Measurements from ENCODE around the gene POLE2.

Gene POLE2

GRCh38 chr14:49692193-49692757 lies 4.3 kb upstream of the POLE2 start:
- H3K4me3 ChIP-seq (ENCODE audit: low read depth in 1 of 2, low read length in 1 of 2) = peak overlapping the region; percentile 75 to 76
- H3K27me3 ChIP-seq = no peaks in the 10 kb centered on the region
- TF ChIP-seq CTCF (IDR thresholded peaks at IDR 0.05) = no peak
- H3K27ac ChIP-seq = peak overlapping the region; percentile 67
- no peaks in the 10 kb centered on the region for H3K36me3 ChIP-seq
- peaks cover 17 to 20% of the 10 kb centered on the region in 2 experiments for H3K4me1 ChIP-seq (ENCODE audit: control insufficient read depth in 1 of 2, insufficient read depth in 1 of 2, low read depth in 1 of 2, low read length in 1 of 2)
- H3K9me3 ChIP-seq = no peaks in the 10 kb centered on the region

DNA sequence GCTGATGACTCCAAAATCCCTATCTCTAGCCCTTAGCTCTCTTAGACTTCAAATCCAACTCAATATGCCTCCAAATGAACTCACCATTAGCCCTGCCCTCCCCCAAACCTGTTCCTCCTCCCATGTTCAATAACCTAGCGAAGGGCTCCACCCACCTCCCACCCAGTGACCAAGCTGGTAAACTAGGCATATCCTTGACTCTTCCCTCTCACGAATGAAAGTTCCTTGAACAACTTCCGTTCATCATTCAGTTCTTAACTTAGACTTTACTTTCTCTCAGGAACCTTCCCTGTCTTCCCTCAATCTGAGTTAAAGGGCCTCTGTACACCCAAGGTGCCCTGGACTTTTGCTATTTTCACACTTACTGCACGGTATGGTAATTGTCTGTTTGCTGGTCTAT lies 3.0 kb upstream of the POLE2 start:
- H3K4me3 ChIP-seq (ENCODE audit: low read depth in 1 of 2, low read length in 1 of 2) = no peak overlapping the region
- H3K27me3 ChIP-seq = no peaks in the 10 kb centered on the region
- no peak for TF ChIP-seq CTCF (IDR thresholded peaks at IDR 0.05)
- no peaks in the 10 kb centered on the region for H3K9me3 ChIP-seq
- no peak overlapping the region for H3K27ac ChIP-seq
- H3K4me1 ChIP-seq (ENCODE audit: control insufficient read depth in 1 of 2, insufficient read depth in 1 of 2, low read depth in 1 of 2, low read length in 1 of 2) = peaks cover 18 to 22% of the 10 kb centered on the region in 2 experiments
- no peaks in the 10 kb centered on the region for H3K36me3 ChIP-seq

DNA sequence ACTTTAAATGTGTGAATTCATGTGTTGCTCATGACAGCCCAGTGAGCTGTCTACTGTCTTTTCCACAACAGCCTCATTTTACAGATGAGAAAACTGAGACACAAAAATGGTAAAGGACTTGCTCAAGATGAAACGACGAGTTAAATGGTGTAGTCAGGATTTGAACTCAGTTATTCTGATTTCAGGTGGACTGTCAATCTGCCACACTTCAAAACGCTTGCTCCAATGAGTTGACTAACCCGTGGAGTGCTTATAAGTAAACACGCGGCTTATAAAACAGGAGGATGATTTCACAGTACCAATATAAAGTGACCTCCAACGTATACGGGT lies 652 bp upstream of the POLE2 start:
- Histone ChIP-seq H3K36me3 (no peaks in the 10 kb centered on the region), H3K9me3 (no peaks in the 10 kb centered on the region), H3K4me1 (ENCODE audit: control insufficient read depth in 1 of 2, insufficient read depth in 1 of 2, low read depth in 1 of 2, low read length in 1 of 2) (peaks cover 18 to 22% of the 10 kb centered on the region in 2 experiments), H3K27me3 (no peaks in the 10 kb centered on the region), H3K4me3 (ENCODE audit: low read depth in 1 of 2, low read length in 1 of 2) (peak overlapping the region; percentile 76 to 85), H3K27ac (no peak overlapping the region)
- TF ChIP-seq CTCF (IDR thresholded peaks at IDR 0.05) = no peak

GRCh38 chr14:49686425-49686824 lies 1.6 kb downstream of the POLE2 start:
- no peak for TF ChIP-seq CTCF (IDR thresholded peaks at IDR 0.05)
- H3K27me3 ChIP-seq = no peaks in the 10 kb centered on the region
- no peak overlapping the region for H3K4me3 ChIP-seq (ENCODE audit: low read depth in 1 of 2, low read length in 1 of 2)
- no peaks in the 10 kb centered on the region for H3K36me3 ChIP-seq
- H3K9me3 ChIP-seq = no peaks in the 10 kb centered on the region
- no peak overlapping the region for H3K27ac ChIP-seq
- H3K4me1 ChIP-seq (ENCODE audit: control insufficient read depth in 1 of 2, insufficient read depth in 1 of 2, low read depth in 1 of 2, low read length in 1 of 2) = peaks cover 10 to 13% of the 10 kb centered on the region in 2 experiments

GRCh38 chr14:49679271-49679670 lies 8.7 kb downstream of the POLE2 start:
- no peak overlapping the region for H3K27ac ChIP-seq
- no peaks in the 10 kb centered on the region for H3K27me3 ChIP-seq
- H3K4me3 ChIP-seq (ENCODE audit: low read depth in 1 of 2, low read length in 1 of 2) = no peak overlapping the region
- no peaks in the 10 kb centered on the region for H3K9me3 ChIP-seq
- no peak for TF ChIP-seq CTCF (IDR thresholded peaks at IDR 0.05)
- H3K4me1 ChIP-seq (ENCODE audit: control insufficient read depth in 1 of 2, insufficient read depth in 1 of 2, low read depth in 1 of 2, low read length in 1 of 2) = no peaks in the 10 kb centered on the region
- peaks cover 10% of the 10 kb centered on the region for H3K36me3 ChIP-seq

- Histone ChIP-seq H3K4me3 (ENCODE audit: low read depth in 1 of 2, low read length in 1 of 2) (no peak overlapping the region), H3K36me3 (peaks cover 10% of the 10 kb centered on the region), H3K27ac (no peak overlapping the region), H3K27me3 (no peaks in the 10 kb centered on the region), H3K4me1 (ENCODE audit: control insufficient read depth in 1 of 2, insufficient read depth in 1 of 2, low read depth in 1 of 2, low read length in 1 of 2) (no peaks in the 10 kb centered on the region), H3K9me3 (no peaks in the 10 kb centered on the region)
- no peak for TF ChIP-seq CTCF (IDR thresholded peaks at IDR 0.05)
Observed at GRCh38 chr14:49677643-49678042, 10.4 kb downstream of the POLE2 start.

All from neutrophil (primary cell).